ENCODE data around the gene DACH1.
A peak's percentile ranks its signal among the peaks of the same experiment; 100 is the strongest.

The DACH1 gene

DNA sequence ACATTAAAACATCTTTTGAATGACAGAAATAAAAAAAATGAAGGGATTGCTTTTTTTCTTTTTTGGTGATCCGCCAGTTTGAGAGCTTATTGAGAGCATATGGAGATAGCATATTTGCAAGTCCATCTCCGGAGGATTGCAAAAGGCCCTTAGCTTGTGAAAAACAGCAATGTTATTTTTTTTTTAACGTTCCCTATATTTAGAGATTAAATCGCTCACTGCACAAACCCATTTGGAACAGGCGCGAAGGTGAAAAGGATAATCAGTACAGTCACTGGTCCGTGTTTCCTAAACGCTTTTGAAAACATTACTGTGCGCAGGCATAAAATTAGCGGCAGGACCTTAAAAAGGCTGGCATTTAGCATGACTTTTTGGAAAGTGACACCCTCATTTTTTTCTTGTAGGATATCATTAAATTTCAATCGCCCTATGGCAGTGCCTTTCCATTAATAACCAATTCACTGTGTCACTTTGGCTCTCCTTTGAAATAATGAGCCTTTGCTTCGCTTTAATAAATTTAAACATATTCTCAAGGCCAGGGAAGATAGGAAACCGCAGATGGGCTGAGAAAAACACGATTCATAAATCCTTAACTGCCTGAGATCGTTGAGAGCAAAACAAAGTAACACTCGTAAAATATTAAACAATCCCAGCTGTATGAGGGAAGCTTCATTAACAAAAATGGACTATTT is 342.2 kb downstream of the DACH1 start:
- Histone ChIP-seq H3K27ac (ENCODE audit: low read depth, low read length) (no peak overlapping the region), H3K9ac (ENCODE audit: low read length in 5 of 5) (no peak overlapping the region), H3K4me3 (ENCODE audit: low read depth in 1 of 5, low read length in 5 of 5) (no peak overlapping the region), H3K36me3 (ENCODE audit: control insufficient read depth in 5 of 5, insufficient read depth in 5 of 5, low read length in 5 of 5) (no peaks in the 10 kb centered on the region), H3K9me3 (ENCODE audit: control insufficient read depth in 5 of 5, low read length in 5 of 5) (no peaks in the 10 kb centered on the region), H3K4me1 (ENCODE audit: control insufficient read depth in 5 of 5, insufficient read depth in 5 of 5, low read length in 5 of 5) (peaks cover 0 to 10% (median 3%) of the 10 kb centered on the region in 5 donors), H3K27me3 (ENCODE audit: control insufficient read depth in 5 of 5, insufficient read depth in 4 of 5, low read length in 5 of 5) (no peaks in the 10 kb centered on the region)

DNA sequence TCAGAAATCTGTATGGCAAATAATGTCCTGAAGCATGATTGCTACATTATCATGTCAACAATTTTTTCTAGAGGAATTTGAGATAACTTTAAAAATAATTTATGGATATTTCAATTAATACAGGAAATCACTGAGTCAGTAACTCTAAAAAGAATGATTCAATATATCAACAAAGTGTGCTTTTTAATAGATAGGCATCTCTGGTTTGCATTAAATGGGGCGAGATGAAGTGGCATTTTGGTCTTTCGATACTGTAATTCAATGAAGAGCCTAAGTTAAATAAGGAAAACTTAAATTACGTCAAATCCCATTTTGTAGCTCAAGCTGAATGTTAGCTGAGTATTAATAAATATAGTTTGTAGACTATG is 342.8 kb downstream of the DACH1 start:
- Histone ChIP-seq H3K9me3 (ENCODE audit: control insufficient read depth in 5 of 5, low read length in 5 of 5) (no peaks in the 10 kb centered on the region), H3K27ac (ENCODE audit: low read depth, low read length) (no peak overlapping the region), H3K4me3 (ENCODE audit: low read depth in 1 of 5, low read length in 5 of 5) (no peak overlapping the region), H3K27me3 (ENCODE audit: control insufficient read depth in 5 of 5, insufficient read depth in 4 of 5, low read length in 5 of 5) (no peaks in the 10 kb centered on the region), H3K4me1 (ENCODE audit: control insufficient read depth in 5 of 5, insufficient read depth in 5 of 5, low read length in 5 of 5) (peaks cover 0 to 10% (median 3%) of the 10 kb centered on the region in 5 donors), H3K9ac (ENCODE audit: low read length in 5 of 5) (no peak overlapping the region), H3K36me3 (ENCODE audit: control insufficient read depth in 5 of 5, insufficient read depth in 5 of 5, low read length in 5 of 5) (no peaks in the 10 kb centered on the region)

DNA sequence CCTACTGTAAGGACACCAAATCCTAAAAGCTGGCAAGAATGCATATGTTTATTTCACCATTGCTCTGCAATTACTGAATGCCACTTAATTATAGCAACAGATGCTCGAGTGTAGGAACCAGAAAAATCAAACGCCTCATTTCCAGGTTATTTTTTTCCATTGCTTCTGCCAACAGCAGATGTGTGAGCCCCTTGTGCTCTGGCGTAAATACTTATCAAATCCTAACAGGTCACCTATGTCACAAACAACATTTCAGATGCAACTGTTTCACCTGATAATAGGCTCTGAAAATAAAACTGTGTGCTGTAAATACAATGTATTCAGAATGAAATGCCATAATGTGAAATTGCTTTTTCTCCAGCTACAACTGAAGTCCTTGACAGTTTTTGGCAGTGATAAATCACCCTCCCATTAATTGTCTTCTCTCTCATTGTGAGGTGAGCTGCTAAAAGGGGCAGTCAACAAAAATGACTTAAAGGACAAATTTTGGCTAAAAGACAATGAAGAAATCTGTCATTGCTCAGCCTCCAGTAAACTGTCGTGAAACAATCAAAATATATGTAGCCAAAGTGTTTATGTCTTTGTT is 344.0 kb downstream of the DACH1 start:
- Histone ChIP-seq H3K27me3 (ENCODE audit: control insufficient read depth in 5 of 5, insufficient read depth in 4 of 5, low read length in 5 of 5) (no peaks in the 10 kb centered on the region), H3K9me3 (ENCODE audit: control insufficient read depth in 5 of 5, low read length in 5 of 5) (no peaks in the 10 kb centered on the region), H3K4me3 (ENCODE audit: low read depth in 1 of 5, low read length in 5 of 5) (no peak overlapping the region), H3K9ac (ENCODE audit: low read length in 5 of 5) (no peak overlapping the region), H3K36me3 (ENCODE audit: control insufficient read depth in 5 of 5, insufficient read depth in 5 of 5, low read length in 5 of 5) (no peaks in the 10 kb centered on the region), H3K4me1 (ENCODE audit: control insufficient read depth in 5 of 5, insufficient read depth in 5 of 5, low read length in 5 of 5) (peaks cover 0 to 10% (median 3%) of the 10 kb centered on the region in 5 donors), H3K27ac (ENCODE audit: low read depth, low read length) (peak overlapping the region; percentile 19)

DNA sequence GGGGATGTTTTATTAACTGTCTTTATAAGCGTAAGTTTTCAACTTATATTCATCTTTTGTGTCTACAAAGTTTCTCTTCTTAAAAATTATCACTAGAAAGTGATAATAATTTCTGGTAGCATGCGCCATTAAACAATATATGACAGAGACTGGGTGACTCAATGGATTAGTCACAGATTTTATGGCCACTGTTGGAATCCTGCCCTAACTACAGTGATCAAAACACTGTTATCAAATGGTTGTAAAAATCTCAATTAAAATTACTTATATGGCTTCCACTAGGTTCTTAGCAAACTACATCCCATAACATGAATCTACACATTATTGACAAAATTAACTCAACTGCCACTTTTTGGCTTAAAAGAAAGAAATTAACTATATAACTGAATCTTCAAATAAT is 350.0 kb downstream of the DACH1 start:
- H3K9ac ChIP-seq (ENCODE audit: low read length in 5 of 5), result no peak overlapping the region
- no peak overlapping the region for H3K4me3 ChIP-seq (ENCODE audit: low read depth in 1 of 5, low read length in 5 of 5)
- no peaks in the 10 kb centered on the region for H3K27me3 ChIP-seq (ENCODE audit: control insufficient read depth in 5 of 5, insufficient read depth in 4 of 5, low read length in 5 of 5)
- no peak overlapping the region for H3K27ac ChIP-seq (ENCODE audit: low read depth, low read length)
- H3K36me3 ChIP-seq (ENCODE audit: control insufficient read depth in 5 of 5, insufficient read depth in 5 of 5, low read length in 5 of 5), result no peaks in the 10 kb centered on the region
- no peaks in the 10 kb centered on the region for H3K4me1 ChIP-seq (ENCODE audit: control insufficient read depth in 5 of 5, insufficient read depth in 5 of 5, low read length in 5 of 5)
- no peaks in the 10 kb centered on the region for H3K9me3 ChIP-seq (ENCODE audit: control insufficient read depth in 5 of 5, low read length in 5 of 5)

DNA sequence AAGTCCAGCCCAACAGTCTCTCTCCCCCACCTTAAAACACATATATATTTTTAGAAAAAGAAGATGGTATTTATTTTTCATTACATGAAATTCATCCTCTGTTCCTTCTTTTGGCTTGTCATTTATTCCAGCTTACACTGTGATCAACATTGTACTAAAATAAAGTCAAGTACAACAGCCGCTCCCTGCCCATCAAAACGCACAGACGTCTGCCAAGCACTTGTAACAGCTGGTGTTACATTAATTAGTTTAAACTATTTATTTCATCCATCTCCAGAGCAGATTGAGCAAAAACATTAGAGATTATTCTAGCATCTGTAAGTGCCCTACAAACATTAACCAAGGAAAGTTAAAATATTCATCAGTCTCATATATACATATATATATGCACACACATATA is 350.5 kb downstream of the DACH1 start:
- Histone ChIP-seq H3K36me3 (ENCODE audit: control insufficient read depth in 5 of 5, insufficient read depth in 5 of 5, low read length in 5 of 5) (no peaks in the 10 kb centered on the region), H3K9ac (ENCODE audit: low read length in 5 of 5) (no peak overlapping the region), H3K4me1 (ENCODE audit: control insufficient read depth in 5 of 5, insufficient read depth in 5 of 5, low read length in 5 of 5) (no peaks in the 10 kb centered on the region)

DNA sequence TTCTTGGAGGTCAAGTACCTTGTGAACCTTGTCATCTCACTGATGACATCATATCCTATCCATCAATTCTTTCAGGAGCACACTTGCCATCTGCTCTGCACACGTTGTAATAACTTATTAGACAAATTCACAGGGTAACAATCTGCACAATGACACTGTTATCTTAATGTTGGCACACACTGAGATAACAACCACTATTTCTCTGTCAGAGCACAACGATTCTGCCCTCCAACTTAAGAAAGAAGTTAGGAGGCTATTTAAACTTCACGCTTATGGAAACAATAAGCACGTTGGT is 351.3 kb downstream of the DACH1 start:
- H3K9me3 ChIP-seq (ENCODE audit: control insufficient read depth in 5 of 5, low read length in 5 of 5), result no peaks in the 10 kb centered on the region
- H3K4me1 ChIP-seq (ENCODE audit: control insufficient read depth in 5 of 5, insufficient read depth in 5 of 5, low read length in 5 of 5), result no peaks in the 10 kb centered on the region
- H3K9ac ChIP-seq (ENCODE audit: low read length in 5 of 5), result no peak overlapping the region
- H3K36me3 ChIP-seq (ENCODE audit: control insufficient read depth in 5 of 5, insufficient read depth in 5 of 5, low read length in 5 of 5), result no peaks in the 10 kb centered on the region
- H3K27me3 ChIP-seq (ENCODE audit: control insufficient read depth in 5 of 5, insufficient read depth in 4 of 5, low read length in 5 of 5), result no peaks in the 10 kb centered on the region
- H3K4me3 ChIP-seq (ENCODE audit: low read depth in 1 of 5, low read length in 5 of 5), result no peak overlapping the region
- no peak overlapping the region for H3K27ac ChIP-seq (ENCODE audit: low read depth, low read length)

More for the DNA sequence above, 350.5 kb downstream of the DACH1 start:
- H3K27me3 ChIP-seq (ENCODE audit: control insufficient read depth in 5 of 5, insufficient read depth in 4 of 5, low read length in 5 of 5), result no peaks in the 10 kb centered on the region
- H3K27ac ChIP-seq (ENCODE audit: low read depth, low read length), result no peak overlapping the region
- no peaks in the 10 kb centered on the region for H3K9me3 ChIP-seq (ENCODE audit: control insufficient read depth in 5 of 5, low read length in 5 of 5)
- H3K4me3 ChIP-seq (ENCODE audit: low read depth in 1 of 5, low read length in 5 of 5), result no peak overlapping the region

DNA sequence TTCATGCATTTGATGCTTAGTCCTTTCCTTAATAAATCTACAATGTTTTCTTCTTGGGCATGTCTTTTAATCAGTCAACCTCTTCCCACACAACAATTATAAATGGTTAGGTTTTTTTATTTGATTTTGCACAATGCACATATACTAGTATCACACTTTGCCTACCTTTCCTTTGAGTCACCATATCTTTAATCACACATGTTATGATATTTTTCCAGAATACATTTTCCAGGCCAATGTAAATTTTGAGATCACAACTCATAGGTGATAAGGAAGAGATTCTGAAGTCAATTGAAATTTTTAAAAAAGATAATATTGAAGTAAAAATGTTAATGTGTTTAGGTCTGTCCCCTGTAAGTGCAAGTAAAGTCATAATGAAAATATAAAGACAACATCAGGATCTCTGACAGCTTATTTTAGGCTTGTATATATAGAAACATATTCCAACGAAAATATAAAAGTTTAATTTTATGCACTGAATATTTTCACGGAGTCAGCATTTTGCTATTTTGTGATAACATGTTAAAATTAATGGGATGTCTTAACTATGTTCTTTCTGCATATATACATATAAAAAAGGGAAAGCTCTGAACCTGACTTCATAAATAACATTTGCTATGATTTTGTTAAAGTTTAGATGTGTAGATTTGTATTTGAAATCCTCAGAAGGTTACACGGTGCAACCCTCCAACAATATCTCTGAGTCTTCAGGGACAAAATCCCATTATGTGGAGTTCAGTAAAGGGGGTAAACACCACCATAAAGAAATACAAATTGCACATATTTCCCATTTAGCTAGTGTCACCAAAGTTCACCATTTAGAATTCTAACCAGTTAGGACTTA is 351.9 kb downstream of the DACH1 start:
- H3K27me3 ChIP-seq (ENCODE audit: control insufficient read depth in 5 of 5, insufficient read depth in 4 of 5, low read length in 5 of 5), result no peaks in the 10 kb centered on the region
- H3K27ac ChIP-seq (ENCODE audit: low read depth, low read length), result no peak overlapping the region
- H3K36me3 ChIP-seq (ENCODE audit: control insufficient read depth in 5 of 5, insufficient read depth in 5 of 5, low read length in 5 of 5), result no peaks in the 10 kb centered on the region
- H3K9me3 ChIP-seq (ENCODE audit: control insufficient read depth in 5 of 5, low read length in 5 of 5), result no peaks in the 10 kb centered on the region
- H3K4me1 ChIP-seq (ENCODE audit: control insufficient read depth in 5 of 5, insufficient read depth in 5 of 5, low read length in 5 of 5), result no peaks in the 10 kb centered on the region
- no peak overlapping the region for H3K4me3 ChIP-seq (ENCODE audit: low read depth in 1 of 5, low read length in 5 of 5)
- no peak overlapping the region for H3K9ac ChIP-seq (ENCODE audit: low read length in 5 of 5)

DNA sequence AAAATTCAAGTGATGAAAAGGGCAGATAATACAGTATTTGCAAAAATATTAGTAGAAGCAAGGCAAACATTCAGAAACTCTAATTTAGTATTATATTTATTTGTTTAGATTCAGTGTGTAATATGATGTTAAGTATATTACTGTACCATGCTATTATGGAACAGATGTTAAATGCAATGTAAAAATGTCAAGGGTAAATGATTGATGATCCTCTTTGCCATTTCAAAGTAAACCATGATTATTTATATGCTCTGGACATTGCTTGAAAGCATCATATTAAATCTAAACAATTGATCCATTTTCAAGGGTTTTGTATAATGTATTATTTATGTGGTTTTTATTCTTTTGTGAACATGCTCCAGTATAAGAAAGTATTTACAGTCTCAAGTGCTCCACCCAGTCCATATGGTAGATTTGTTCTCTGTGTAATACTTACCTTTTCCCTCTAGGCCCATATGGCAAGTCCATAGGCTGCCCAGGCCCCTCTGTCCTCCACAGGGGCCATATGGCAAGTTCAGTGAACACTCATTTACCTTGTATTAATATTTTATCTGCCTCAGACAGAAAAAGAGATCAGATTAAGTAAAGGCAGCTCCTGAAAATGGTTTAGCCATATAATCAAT is 353.5 kb downstream of the DACH1 start:
- Histone ChIP-seq H3K36me3 (ENCODE audit: control insufficient read depth in 5 of 5, insufficient read depth in 5 of 5, low read length in 5 of 5) (no peaks in the 10 kb centered on the region), H3K4me3 (ENCODE audit: low read depth in 1 of 5, low read length in 5 of 5) (no peak overlapping the region), H3K9me3 (ENCODE audit: control insufficient read depth in 5 of 5, low read length in 5 of 5) (no peaks in the 10 kb centered on the region), H3K27me3 (ENCODE audit: control insufficient read depth in 5 of 5, insufficient read depth in 4 of 5, low read length in 5 of 5) (no peaks in the 10 kb centered on the region), H3K27ac (ENCODE audit: low read depth, low read length) (no peak overlapping the region), H3K9ac (ENCODE audit: low read length in 5 of 5) (no peak overlapping the region), H3K4me1 (ENCODE audit: control insufficient read depth in 5 of 5, insufficient read depth in 5 of 5, low read length in 5 of 5) (no peaks in the 10 kb centered on the region)

DNA sequence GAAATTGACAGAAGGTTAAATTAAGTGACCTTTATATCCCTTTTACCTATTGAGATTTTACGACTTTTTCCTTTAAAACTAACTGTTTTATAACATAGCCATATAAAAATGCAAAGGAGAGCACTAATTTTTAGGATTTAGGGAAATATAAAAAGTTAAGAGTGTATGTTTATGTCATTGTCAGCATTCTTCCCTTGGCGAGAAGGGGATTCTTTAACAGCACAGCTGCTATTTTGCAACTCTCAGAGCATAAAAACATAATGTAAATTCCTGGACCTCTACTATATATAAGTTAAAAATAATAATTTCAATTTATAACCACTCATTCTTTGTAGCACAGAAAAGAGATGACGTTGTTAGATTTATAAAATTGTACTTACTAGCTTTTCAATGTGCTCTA is 363.2 kb downstream of the DACH1 start:
- no peak overlapping the region for H3K4me3 ChIP-seq (ENCODE audit: low read depth in 1 of 5, low read length in 5 of 5)
- H3K4me1 ChIP-seq (ENCODE audit: control insufficient read depth in 5 of 5, insufficient read depth in 5 of 5, low read length in 5 of 5), result peaks cover 0 to 8% (median 0%) of the 10 kb centered on the region in 5 donors
- H3K9me3 ChIP-seq (ENCODE audit: control insufficient read depth in 5 of 5, low read length in 5 of 5), result no peaks in the 10 kb centered on the region
- no peak overlapping the region for H3K9ac ChIP-seq (ENCODE audit: low read length in 5 of 5)
- H3K27me3 ChIP-seq (ENCODE audit: control insufficient read depth in 5 of 5, insufficient read depth in 4 of 5, low read length in 5 of 5), result no peaks in the 10 kb centered on the region
- H3K27ac ChIP-seq (ENCODE audit: low read depth, low read length), result no peak overlapping the region
- no peaks in the 10 kb centered on the region for H3K36me3 ChIP-seq (ENCODE audit: control insufficient read depth in 5 of 5, insufficient read depth in 5 of 5, low read length in 5 of 5)

DNA sequence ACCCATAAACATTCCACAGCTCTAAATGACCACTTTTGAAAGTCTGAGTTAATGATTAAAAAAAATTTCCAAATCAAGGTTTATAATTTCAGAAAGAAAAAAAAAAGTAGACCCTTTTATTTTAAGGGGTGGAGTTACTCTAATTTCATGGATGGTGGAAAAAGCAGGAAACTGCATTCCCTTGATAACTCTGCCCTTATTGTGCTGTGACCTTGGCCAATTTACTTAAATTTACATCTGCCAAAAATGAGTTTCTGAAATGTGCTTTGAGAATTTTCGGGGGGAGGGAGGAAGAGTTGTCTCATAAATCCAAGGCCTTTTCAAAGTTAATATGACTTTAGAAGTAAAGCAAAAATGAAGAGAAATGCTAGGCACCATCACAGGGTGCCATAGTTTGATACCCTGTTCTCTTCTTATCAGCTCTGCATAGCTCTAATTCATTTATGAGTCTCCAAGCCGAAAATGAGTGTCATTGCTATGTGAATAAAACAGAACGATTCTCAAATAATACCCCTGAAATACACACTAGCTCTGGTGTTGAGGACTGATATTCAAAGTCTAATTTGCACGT is 367.0 kb downstream of the DACH1 start:
- Histone ChIP-seq H3K4me1 (ENCODE audit: control insufficient read depth in 5 of 5, insufficient read depth in 5 of 5, low read length in 5 of 5) (peaks cover 0 to 12% (median 0%) of the 10 kb centered on the region in 5 donors), H3K4me3 (ENCODE audit: low read depth in 1 of 5, low read length in 5 of 5) (no peak overlapping the region), H3K27me3 (ENCODE audit: control insufficient read depth in 5 of 5, insufficient read depth in 4 of 5, low read length in 5 of 5) (no peaks in the 10 kb centered on the region), H3K9me3 (ENCODE audit: control insufficient read depth in 5 of 5, low read length in 5 of 5) (no peaks in the 10 kb centered on the region), H3K9ac (ENCODE audit: low read length in 5 of 5) (no peak overlapping the region), H3K36me3 (ENCODE audit: control insufficient read depth in 5 of 5, insufficient read depth in 5 of 5, low read length in 5 of 5) (no peaks in the 10 kb centered on the region), H3K27ac (ENCODE audit: low read depth, low read length) (peak overlapping the region; percentile 20)
